SK-MEL-5 (cell line): ENCODE results near the gene PCSK7. TPM values are rescaled to one million over a fixed set of nuclear protein-coding genes. Genes with fewer than 3 reads are reported as not detected.
"Not testable (repeated sequence)": the region's sequence is repeated elsewhere in the genome, so short reads cannot be mapped to it uniquely, and the experiment has no call there.

Experiments
- DNase-seq: peaks from one replicate; pipeline ENCODE4 v3.0.0-alpha.2; 2016; ENCODE audit warnings: low read depth, low spot score
- in situ Hi-C: cut with HindIII; loops from 2 replicates; pipeline ENCODE4 v1.10.0; 2016; ENCODE audit warnings: low sequenced_read_pairs, high pct_unique_total_duplicates, low pct_unique_long_range_greater_than_20kb
- total RNA-seq: library from RNA; depleted of rRNA; stranded (reverse); fragments of >200 nt; shearing (Covaris generic); gene quantifications from 2 replicates; pipeline ENCODE4 v1.2.3, GENCODE V29; 2014

The PCSK7 gene
- total RNA-seq, 1 experiment from 2014 or later = 16.0 TPM

GRCh38 chr11:117220999-117221774, 10.7 kb downstream of the PCSK7 start:
- in situ Hi-C loops = no loop called here
- no peak for DNase-seq

GRCh38 chr11:117220568-117220967, 11.3 kb downstream of the PCSK7 start:
- no peak for DNase-seq
- in situ Hi-C loops = no loop called here

DNA sequence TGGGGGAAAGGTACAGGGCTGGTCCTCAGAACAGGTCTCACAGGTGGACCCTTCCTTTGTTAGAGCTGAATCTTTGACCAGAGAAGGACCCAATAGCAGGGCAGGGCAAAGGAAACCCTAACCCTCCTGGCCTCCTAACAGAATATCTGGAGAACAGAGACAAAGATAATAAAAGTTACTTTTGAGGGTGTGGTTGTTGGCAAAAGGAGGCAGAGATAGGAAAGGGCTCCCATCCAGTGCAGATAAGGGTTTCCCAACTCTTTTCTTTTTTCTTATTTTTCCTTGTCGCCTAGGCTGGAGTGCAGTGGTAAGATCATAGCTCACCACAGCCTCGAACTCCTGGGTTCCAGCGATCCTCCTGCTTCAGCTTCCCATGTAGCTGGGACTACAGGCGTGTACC, 11.9 kb downstream of the PCSK7 start:
- in situ Hi-C loops = no loop called here
- DNase-seq = no peak

DNA sequence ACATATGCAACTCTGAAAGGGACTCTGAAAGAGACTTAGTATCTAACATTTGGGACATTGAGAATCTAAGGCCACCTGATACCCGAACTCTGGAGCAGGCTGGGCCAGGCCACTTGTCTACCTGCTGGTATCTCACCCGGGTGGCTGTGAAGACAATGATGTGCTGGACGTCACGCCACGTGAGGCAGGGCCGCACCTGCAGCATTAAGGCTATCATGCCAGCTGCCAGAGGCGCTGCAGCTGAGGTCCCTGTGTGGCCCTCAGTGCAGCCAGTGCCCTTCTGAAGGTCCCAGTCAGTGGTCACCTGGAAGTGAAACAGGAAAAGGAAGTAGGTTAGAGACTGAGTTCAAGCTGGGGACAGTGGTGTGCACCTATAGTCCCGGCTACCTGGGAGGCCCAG, 12.4 kb downstream of the PCSK7 start:
- in situ Hi-C loops = no loop called here
- DNase-seq = no peak

- no peak for DNase-seq
- in situ Hi-C loops = no loop called here
These were observed 12.9 kb downstream of the PCSK7 start for GRCh38 chr11:117219001-117219400.

DNA sequence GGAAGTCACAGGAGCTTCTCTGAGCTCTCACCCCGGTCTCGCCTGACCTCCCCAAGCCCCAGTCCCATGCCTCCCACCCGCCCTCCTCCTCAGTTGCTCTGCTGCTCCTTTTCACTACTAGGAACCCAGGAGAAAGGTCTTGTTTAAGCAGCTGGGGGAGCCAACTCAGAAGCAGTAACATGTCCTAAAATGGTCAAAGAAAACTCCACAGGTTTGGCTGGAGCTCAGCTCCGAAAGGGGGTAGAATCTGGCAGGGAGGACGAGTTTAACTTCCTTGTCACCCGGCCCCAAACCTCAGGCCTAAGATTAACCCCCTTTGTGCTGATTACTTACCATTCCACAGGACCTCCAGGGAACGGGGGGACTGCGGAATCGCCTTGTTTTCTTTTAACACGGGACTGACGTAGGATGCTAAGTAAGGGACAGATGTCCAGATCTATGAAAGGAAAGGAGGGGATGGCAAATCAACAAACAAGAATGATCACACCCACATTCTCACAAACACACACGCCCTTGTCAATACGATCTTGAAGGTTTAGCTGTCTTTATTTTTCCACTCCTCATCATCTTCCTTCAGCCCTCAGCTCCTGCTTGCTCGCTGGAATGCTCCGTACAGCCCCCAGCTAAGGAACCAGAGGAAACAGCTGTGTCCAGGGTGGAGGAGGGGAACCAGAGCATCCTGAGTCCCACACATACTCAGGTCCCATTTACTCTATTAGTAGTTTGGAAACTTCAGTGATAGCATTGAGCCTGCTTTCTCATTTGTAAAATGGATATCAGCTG, 13.5 kb downstream of the PCSK7 start:
- no peak for DNase-seq
- in situ Hi-C loops = no loop called here

DNA sequence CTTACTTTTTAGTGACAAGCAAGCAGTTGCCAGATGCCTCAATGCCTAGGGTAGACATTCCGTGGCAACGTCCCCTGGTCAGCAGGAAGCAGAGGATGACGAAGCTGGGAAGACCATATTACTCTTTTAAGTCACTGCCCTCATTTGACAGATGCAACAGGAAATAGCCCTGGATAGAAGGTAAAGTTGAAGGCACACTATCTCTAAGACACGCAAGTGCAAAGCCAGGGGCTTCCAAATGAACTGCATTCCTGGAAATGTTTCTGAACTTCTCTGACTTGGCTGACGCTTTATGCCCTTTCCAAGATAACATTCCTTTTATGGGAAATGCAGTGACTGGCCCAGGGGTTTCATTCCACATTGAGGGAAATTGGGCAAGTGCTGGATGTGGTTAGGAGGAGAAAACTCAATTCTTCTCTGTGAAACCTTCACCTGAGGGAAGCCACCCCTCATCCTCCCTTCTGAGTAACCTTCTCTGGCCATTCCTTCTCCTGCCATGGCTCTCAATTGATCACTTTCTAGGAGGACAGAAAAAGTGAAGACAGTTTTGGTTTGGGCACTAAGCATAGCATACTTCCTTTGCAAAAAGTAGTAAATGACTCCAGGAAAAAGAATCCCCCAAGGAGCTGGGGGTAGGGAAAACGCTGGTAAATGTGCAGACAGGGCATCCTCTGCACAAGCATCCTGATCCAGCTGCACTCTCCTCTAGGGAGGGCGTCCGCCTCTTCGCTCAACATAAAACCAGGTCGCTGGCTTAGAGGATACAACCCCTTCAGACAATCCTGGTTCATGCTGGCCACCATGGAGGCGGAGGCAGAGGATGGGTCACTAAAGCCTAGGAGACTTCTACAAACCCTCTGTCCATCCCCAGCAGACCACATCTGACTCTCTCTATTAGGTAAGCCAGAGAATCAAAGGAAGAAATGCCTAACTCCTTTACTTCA, 14.5 kb downstream of the PCSK7 start:
- no peak for DNase-seq

GRCh38 chr11:117214404-117215110, 17.3 kb downstream of the PCSK7 start:
- no peak for DNase-seq
- in situ Hi-C loops = no loop called here

More for the DNA sequence above, 14.5 kb downstream of the PCSK7 start:
- in situ Hi-C loops = no loop called here

- in situ Hi-C loops = no loop called here
- no peak for DNase-seq
These were observed 19.0 kb downstream of the PCSK7 start for GRCh38 chr11:117212697-117213355.

DNA sequence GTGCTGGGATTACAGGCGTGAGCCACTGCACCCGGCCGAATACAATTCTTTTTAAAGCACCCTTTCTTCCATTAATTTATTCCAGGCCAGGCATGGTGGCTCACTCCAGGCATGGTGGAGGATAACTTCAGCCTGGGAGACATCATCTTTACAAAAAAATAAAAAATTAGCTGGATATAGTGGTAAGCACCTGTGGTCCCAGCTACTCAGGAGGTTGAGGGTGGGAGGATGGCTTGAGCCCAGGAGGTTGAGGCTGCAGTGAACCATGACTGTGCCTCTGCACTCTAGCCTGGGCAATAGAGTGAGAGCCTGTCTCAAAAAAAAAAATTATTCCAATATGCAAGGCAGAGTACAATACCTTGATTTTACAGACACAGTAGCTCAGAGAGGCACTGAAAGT, 21.3 kb downstream of the PCSK7 start:
- no peak for DNase-seq
- in situ Hi-C loops = no loop called here

DNA sequence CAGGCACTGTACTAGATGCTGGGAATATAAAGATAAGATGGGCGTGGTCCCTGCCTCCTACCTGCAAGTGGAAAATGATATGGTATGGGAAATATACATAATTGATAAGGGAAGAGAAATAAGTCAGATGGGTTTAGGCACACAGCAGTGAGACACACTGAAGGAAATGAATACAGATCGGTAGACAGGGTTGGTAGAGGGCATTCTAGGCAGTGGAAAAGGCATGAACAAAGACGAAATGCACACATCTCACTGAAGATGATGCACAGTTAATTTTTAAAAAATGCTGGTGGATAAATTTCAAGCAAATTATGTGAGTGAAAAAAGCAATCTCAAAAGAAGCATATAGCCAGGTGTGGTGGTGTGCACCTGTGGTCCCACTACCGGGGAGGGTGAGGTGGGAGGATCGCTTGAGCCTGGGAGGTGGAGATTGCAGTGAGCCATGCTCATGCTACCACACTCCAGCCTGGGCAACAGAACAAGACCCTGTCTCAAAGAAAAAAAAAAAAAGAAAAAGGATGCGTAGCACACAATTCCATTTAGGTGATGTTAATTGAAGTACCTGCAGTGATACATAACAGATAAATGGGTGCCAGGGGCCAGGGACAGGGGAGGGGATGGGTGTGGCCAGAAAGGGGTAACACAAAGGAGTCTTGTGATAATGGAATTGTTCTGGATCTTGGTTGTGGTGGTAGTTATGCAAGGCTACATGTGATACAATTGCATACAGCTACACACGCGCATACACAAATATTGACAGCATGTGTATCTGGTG, 22.3 kb downstream of the PCSK7 start:
- in situ Hi-C loops, DNase-seq: not testable (repeated sequence)

DNA sequence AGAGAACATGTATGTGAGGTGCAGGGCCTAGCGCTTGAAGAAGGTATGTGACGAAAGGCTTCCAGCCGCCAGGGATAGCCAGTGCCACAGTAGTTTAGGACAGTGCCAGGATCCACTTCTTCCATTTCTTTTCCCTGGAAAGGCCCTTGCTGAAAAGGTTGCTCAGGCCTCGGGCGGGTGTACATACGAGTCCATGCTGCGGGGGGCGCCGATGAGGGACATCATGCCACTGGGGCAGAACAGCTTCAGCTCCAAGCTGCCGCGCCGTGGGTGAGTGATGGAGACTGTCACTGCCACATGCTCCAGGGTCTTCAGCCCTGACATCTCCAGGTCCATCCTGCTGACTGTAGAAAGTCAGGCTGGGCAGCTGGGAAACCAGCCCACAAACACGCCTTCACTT, 23.2 kb downstream of the PCSK7 start:
- in situ Hi-C loops, DNase-seq: not testable (repeated sequence)

DNA sequence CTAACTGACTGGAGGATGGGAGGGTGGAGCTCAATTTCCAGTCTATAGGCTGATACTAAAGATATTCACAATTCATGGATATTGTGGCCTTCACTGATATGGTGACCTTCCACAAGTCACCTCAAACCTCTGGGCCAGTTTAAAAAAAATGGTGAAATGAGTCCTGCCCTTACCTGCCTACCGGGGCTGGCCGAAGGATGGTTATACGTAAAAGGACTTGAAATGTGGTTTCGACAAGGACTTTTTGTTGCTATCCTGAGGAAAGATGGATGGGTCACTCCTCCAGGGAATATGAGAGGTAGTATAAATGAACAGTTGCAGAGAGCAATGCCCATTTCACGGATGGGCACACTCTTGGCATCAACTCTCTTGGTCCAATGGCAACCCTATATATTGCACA, 24.4 kb downstream of the PCSK7 start:
- DNase-seq, in situ Hi-C loops: not testable (repeated sequence)

GRCh38 chr11:117206859-117207258, 25.0 kb downstream of the PCSK7 start:
- DNase-seq, in situ Hi-C loops: not testable (repeated sequence)

DNA sequence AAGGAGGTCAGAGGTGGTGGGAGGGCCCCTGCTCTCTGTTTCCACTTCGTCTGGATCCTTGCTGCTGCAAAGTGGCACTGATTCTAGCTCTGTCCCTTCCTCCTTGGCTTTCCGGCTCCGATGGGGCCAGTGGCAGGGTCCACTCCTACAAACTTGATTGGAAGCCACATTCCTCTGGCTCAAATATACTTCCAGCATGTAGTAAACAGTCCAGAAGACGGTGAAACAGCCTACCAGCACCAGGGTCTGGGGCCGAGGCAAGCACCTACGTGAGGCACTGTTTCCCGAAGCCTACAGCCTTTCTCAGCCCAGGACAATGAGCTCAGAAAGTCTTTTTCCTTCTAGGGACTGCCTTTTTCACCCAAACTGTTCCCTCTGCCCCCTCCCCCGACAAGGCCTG, 25.8 kb downstream of the PCSK7 start:
- DNase-seq, in situ Hi-C loops: not testable (repeated sequence)

GRCh38 chr11:117205211-117205818, 26.6 kb downstream of the PCSK7 start:
- in situ Hi-C loops = no loop called here
- no peak for DNase-seq
